AG04450 (cell line): ENCODE measurements around the gene TMEM242. TPM values are rescaled to one million over a fixed set of nuclear protein-coding genes. Genes with fewer than 3 reads are reported as not detected.
A peak's percentile ranks its signal among the peaks of the same experiment; 100 is the strongest.

ENCODE experiments used
- CTCF ChIA-PET: fragments of 300-600, 350-600 bp; formaldehyde crosslinking; extraction: SDS; loops from one replicate; lab custom pipeline; 2022; ENCODE audit warnings: antibody characterized with exemption, inconsistent platforms; lab: Charles Lee
- POLR2A ChIA-PET: fragments of 350-600 bp; formaldehyde crosslinking; extraction: SDS; loops from one replicate; lab custom pipeline; 2021; ENCODE audit warnings: antibody characterized with exemption, inconsistent platforms; lab: Yijun Ruan, JAX
- DNase-seq: peaks from one replicate; pipeline ENCODE4 v3.0.0-alpha.2; 2011; ENCODE audit warnings: low read depth, low spot score
- H3K27ac ChIP-seq: one replicate; pipeline ENCODE4 v1.5.1; 2012; ENCODE audit warnings: low read depth, low read length, control low read depth
- H3K27me3 ChIP-seq: one replicate; pipeline ENCODE4 v1.6.0; 2012; ENCODE audit warnings: low read length; ENCODE audit not compliant: control insufficient read depth, insufficient read depth
- H3K4me3 ChIP-seq: 2 replicates; pipeline ENCODE4 v1.5.1; 2011; ENCODE audit warnings: mild to moderate bottlenecking, low read depth, low read length, control low read depth
- H3K9me3 ChIP-seq: 2 replicates; pipeline ENCODE4 v1.5.1; 2012; ENCODE audit warnings: low read length; ENCODE audit not compliant: control insufficient read depth, insufficient read depth
- polyA plus RNA-seq: library from polyadenylated mRNA; depleted of rRNA; stranded (reverse); fragments of >200 nt; gene quantifications from 2 replicates; pipeline ENCODE4 v1.2.3, GENCODE V29; 2011
- TF ChIP-seq, protein P1 (sequence below): IDR thresholded peaks from 2 replicates; pipeline ENCODE4 v1.5.1; 2011; ENCODE audit warnings: low read depth, low read length, control low read depth, inconsistent platforms

Gene TMEM242
- polyA plus RNA-seq, 1 experiment, result 8.6 TPM

DNA sequence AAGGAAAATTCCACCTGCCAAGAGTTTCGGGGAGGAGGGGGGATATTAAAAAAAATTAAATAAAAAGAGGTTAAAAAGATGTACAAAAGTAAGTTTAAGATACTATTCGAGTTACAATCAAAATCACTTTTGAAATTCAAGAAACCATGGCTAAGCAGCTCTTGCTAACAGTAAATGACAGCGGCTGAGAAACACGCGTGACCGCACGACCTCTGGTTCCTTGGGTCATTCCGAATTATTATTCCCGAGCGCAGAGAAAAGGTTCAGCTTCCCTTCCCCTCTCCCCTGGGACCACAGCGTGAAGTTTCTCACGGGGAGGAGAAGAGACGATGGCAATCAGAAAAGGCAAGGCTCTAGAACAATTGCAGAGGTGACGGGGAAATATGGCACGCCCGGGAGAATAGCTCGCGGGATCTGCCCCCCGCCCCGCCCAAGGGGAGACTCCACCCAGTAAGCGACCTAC is 496 bp downstream of the TMEM242 start:
- ChIA-PET POLR2A (interaction anchor here (0.9 to 1.7 kb wide), 5 partner anchors 8 to 347 kb away, joined by 3 to 7 read pairs (median 5); no protein-coding TSS in a partner anchor), CTCF (interaction anchor here (0.5 to 4.1 kb wide), 10 partner anchors 8 to 579 kb away, joined by 3 to 18 read pairs (median 4); no protein-coding TSS in a partner anchor)
- TF ChIP-seq, protein P1, sequence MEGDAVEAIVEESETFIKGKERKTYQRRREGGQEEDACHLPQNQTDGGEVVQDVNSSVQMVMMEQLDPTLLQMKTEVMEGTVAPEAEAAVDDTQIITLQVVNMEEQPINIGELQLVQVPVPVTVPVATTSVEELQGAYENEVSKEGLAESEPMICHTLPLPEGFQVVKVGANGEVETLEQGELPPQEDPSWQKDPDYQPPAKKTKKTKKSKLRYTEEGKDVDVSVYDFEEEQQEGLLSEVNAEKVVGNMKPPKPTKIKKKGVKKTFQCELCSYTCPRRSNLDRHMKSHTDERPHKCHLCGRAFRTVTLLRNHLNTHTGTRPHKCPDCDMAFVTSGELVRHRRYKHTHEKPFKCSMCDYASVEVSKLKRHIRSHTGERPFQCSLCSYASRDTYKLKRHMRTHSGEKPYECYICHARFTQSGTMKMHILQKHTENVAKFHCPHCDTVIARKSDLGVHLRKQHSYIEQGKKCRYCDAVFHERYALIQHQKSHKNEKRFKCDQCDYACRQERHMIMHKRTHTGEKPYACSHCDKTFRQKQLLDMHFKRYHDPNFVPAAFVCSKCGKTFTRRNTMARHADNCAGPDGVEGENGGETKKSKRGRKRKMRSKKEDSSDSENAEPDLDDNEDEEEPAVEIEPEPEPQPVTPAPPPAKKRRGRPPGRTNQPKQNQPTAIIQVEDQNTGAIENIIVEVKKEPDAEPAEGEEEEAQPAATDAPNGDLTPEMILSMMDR, result no peak
- Histone ChIP-seq H3K9me3 (no peaks in the 10 kb centered on the region; the same call in 1 of the 2 replicates), H3K4me3 (peak overlapping the region; percentile 74), H3K27ac (peak overlapping the region; percentile 85), H3K27me3 (no peaks in the 10 kb centered on the region)
- DNase-seq, result no peak

DNA sequence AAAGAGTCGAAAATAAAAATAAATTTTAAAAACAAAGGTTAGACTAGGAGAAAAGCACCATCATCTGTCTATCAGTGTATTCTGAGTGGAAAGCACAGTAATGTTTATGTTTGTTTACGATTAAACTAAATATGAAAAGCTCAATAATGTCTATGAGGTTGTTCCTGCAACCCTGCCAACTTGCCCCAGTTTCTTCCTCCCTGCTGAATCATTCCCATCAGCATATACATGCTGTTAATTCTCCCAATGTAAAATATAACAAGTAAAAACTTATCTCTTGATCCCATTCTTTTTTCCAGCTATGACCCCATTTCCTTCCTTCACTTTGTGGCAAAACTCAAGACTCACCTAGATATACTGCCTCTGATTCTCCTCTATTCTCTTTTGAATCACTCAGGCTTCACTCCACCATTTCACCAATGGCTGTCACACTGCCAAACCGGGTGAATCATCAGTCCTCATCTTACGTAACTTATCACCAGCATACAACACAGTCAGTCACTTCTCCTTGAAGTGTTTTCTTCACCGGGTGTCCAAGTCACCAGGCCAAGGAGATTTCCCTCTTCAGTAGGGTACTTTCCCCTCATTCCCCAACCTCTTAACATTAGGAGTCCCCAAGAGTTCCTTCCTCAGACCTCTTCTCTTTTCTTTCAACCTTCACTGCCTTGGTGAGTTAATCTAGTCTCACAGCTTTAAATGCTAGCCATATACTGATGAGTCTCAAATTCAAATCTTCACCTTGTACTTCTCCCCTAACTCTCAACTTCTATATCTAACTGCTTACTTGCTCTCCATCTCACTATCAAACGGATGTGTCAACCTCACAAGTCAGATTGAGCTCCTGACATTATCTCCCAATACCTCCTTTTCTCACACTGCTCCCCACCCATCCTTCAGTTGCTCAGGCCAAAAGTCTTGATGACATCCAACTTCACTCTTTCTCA is 6.2 kb downstream of the TMEM242 start:
- ChIA-PET POLR2A (no interaction called here), CTCF (interaction anchor here (0.6 to 5.0 kb wide), 8 partner anchors 8 to 630 kb away, joined by 3 to 109 read pairs (median 3); no protein-coding TSS in a partner anchor)
- Histone ChIP-seq H3K27me3 (no peaks in the 10 kb centered on the region), H3K9me3 (no peaks in the 10 kb centered on the region), H3K27ac (no peak overlapping the region), H3K4me3 (no peak overlapping the region)
- DNase-seq, result peak; percentile 47
- TF ChIP-seq, protein P1, result no peak

DNA sequence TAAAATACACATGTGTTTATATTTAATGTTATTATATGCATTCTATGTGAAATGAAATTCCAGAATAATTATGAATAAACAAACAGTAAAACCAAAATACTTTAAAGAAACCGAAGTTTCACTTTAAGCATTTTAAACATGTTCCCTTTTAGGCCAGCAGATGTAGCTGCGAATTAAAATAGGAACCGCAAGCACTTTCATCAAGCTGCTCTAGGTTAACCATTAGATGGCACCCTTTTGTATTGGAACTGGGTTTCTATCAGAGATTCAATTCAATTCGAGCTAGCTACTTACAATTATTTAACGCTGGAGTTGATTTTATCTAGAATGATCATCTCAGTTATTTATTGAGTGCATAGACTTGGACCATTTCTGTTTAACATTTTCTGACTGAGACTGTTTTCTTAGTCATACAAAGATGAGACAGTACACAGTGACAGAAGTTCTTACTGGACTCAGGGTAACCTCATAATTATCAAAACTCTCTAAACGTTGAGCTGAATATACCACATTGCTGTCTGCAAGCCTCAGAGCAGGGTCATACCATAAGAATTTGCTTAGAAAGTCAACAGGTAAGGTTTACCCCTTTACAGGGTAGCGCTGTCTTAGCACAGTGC is 8.5 kb downstream of the TMEM242 start:
- Histone ChIP-seq H3K27me3 (no peaks in the 10 kb centered on the region), H3K9me3 (no peaks in the 10 kb centered on the region), H3K4me3 (no peak overlapping the region), H3K27ac (no peak overlapping the region)
- TF ChIP-seq, protein P1, result peak; percentile 95
- ChIA-PET CTCF (interaction anchor here (0.6 to 5.0 kb wide), 34 partner anchors 8 to 755 kb away, joined by 3 to 109 read pairs (median 4); partner anchors contain the start of gene TMEM242), POLR2A (interaction anchor here (0.8 kb wide), 1 partner anchor 9 kb away, joined by 5 read pairs; the partner anchor contains the start of gene TMEM242)
- DNase-seq, result peak; percentile 64

DNA sequence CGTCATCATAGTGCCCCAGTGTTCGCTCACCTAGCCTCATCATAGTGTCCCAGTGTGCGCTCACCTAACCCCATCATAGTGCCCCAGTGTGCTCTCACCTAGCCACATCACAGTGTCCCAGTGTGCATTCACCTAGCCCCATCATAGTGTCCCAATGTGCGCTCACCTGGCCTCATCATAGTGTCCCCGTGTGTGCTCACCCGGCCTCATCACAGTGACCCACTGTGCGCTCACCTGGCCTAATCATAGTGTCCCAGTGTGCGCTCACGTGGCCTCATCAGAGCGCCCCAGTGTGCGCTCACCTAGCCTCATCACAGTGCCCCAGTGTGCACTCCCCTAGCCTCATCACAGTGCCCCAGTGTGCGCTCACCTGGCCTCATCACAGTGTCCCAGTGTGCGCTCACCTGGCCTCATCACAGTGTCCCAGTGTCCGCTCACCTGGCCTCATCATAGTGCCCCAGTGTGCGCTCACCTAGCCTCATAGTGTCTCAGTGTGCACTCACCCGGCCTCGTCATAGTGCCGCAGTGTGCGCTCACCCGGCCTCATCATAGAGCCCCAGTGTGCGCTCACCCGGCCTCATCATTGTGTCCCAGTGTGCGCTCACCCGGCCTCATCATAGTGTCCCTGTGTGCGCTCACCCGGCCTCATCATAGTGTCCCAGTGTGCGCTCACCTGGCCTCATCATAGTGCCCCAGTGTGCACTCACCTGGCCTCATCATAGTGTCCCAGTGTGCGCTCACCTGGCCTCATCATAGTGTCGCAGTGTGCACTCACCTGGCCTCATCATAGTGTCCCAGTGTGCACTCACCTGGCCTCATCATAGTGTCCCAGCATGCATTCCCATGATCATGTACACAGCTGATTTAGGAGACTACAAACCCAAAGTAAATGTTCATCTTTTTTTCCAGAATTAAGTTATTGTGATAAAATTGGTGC is 9.5 kb downstream of the TMEM242 start:
- Histone ChIP-seq H3K27ac (no peak overlapping the region), H3K4me3 (no peak overlapping the region), H3K27me3 (no peaks in the 10 kb centered on the region), H3K9me3 (no peaks in the 10 kb centered on the region)
- ChIA-PET CTCF (interaction anchor here (1.1 to 5.0 kb wide), 13 partner anchors 11 to 559 kb away, joined by 3 to 109 read pairs (median 8); no protein-coding TSS in a partner anchor), POLR2A (interaction anchor here (0.8 kb wide), 1 partner anchor 10 kb away, joined by 5 read pairs; the partner anchor contains the start of gene TMEM242)
- no peak for DNase-seq
- TF ChIP-seq, protein P1, result no peak
